ENCODE measurements around the gene DCLK1.

- TF ChIP-seq, protein P1, sequence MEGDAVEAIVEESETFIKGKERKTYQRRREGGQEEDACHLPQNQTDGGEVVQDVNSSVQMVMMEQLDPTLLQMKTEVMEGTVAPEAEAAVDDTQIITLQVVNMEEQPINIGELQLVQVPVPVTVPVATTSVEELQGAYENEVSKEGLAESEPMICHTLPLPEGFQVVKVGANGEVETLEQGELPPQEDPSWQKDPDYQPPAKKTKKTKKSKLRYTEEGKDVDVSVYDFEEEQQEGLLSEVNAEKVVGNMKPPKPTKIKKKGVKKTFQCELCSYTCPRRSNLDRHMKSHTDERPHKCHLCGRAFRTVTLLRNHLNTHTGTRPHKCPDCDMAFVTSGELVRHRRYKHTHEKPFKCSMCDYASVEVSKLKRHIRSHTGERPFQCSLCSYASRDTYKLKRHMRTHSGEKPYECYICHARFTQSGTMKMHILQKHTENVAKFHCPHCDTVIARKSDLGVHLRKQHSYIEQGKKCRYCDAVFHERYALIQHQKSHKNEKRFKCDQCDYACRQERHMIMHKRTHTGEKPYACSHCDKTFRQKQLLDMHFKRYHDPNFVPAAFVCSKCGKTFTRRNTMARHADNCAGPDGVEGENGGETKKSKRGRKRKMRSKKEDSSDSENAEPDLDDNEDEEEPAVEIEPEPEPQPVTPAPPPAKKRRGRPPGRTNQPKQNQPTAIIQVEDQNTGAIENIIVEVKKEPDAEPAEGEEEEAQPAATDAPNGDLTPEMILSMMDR (IDR thresholded peaks at IDR 0.05 in 8 of 11, conservative IDR thresholded peaks at IDR 0.05 in 3 of 11): no peak
- TF ChIP-seq POLR2AphosphoS5 (IDR thresholded peaks at IDR 0.05): no peak
- TF ChIP-seq POLR2A (IDR thresholded peaks at IDR 0.05): no peak
These were observed 403.3 kb downstream of the DCLK1 start for GRCh38 chr13:35727881-35728280.

Measured in spleen (tissue), 7 donors.